HG03108 (cell line): ENCODE measurements around the gene PTPN18.
"Not testable (repeated sequence)": the region's sequence is repeated elsewhere in the genome, so short reads cannot be mapped to it uniquely, and the experiment has no call there.

Source experiments
- ATAC-seq: cut with Tn5 transposase; IDR thresholded peaks from one replicate; pipeline ENCODE4 v1.9.1; 2021; ENCODE audit warnings: moderate library complexity; ENCODE audit not compliant: unreplicated experiment

Gene PTPN18

GRCh38 chr2:130380096-130380934, 24.5 kb downstream of the PTPN18 start:
- ATAC-seq = no peak

- no peak for ATAC-seq
Observed at GRCh38 chr2:130381145-130381544, 25.3 kb downstream of the PTPN18 start.

- no peak for ATAC-seq
Observed at GRCh38 chr2:130381619-130382018, 25.8 kb downstream of the PTPN18 start.

GRCh38 chr2:130382313-130382917, 26.6 kb downstream of the PTPN18 start:
- ATAC-seq = no peak

- ATAC-seq = peak; percentile 49
Observed at GRCh38 chr2:130385709-130386108, 29.9 kb downstream of the PTPN18 start.

- ATAC-seq = no peak
Observed at GRCh38 chr2:130387071-130387400, 31.2 kb downstream of the PTPN18 start.

GRCh38 chr2:130387804-130388203, 31.9 kb downstream of the PTPN18 start:
- no peak for ATAC-seq

- no peak for ATAC-seq
Observed at GRCh38 chr2:130388221-130388907, 32.5 kb downstream of the PTPN18 start.

- ATAC-seq = no peak
Observed at GRCh38 chr2:130389358-130389757, 33.5 kb downstream of the PTPN18 start.

- ATAC-seq = no peak
Observed at GRCh38 chr2:130389783-130390182, 33.9 kb downstream of the PTPN18 start.

GRCh38 chr2:130390460-130391057, 34.7 kb downstream of the PTPN18 start:
- no peak for ATAC-seq

- ATAC-seq = peak; percentile 77
Observed at GRCh38 chr2:130391058-130391871, 35.4 kb downstream of the PTPN18 start.

- ATAC-seq = no peak
Observed at GRCh38 chr2:130391872-130392670, 36.2 kb downstream of the PTPN18 start.

- no peak for ATAC-seq
Observed at GRCh38 chr2:130393318-130393910, 37.6 kb downstream of the PTPN18 start.

- ATAC-seq = not testable (repeated sequence)
Observed at GRCh38 chr2:130406280-130406679, 50.4 kb downstream of the PTPN18 start.

- ATAC-seq = not testable (repeated sequence)
Observed at GRCh38 chr2:130416693-130417092, 60.8 kb downstream of the PTPN18 start.

GRCh38 chr2:130418845-130419244, 63.0 kb downstream of the PTPN18 start:
- ATAC-seq = not testable (repeated sequence)
